ENCODE results near the gene CSDE1. TPM values are rescaled to one million over a fixed set of nuclear protein-coding genes. Genes with fewer than 3 reads are reported as not detected.

The CSDE1 gene
- total and polyA plus RNA-seq, 11 donors: 177 to 1,317 (median 871) TPM

- TF ChIP-seq CTCF (IDR thresholded peaks at IDR 0.05) (no peak), POLR2A (IDR thresholded peaks at IDR 0.05) (no peak)
- DNase-seq (no peak), ATAC-seq (no peak)
- H3K4me1 ChIP-seq: peaks cover 0 to 17% (median 4%) of the 10 kb centered on the region in 12 donors
- H3K36me3 ChIP-seq: no peaks in the 10 kb centered on the region
- H3K4me3 ChIP-seq: peak overlapping the region in 2 of 12 donors; percentile 73
- H3K9me3 ChIP-seq: no peaks in the 10 kb centered on the region
- intact Hi-C loops (cut with DNase I): loop anchor here in 3 of 10 donors (5.0 kb wide), 3 partner anchors 49 to 321 kb away; partner anchors contain the start of genes BCAS2 (in 1 of the 3) and NRAS (in 1 of the 3)
- H3K27me3 ChIP-seq: no peaks in the 10 kb centered on the region
- no peak overlapping the region for H3K27ac ChIP-seq
- WGBS, 4 donors: 83 to 92% (median 89%) methylated on average over 4 of the region's 4 CpGs
Measured at GRCh38 chr1:114668373-114668772, 89.4 kb downstream of the CSDE1 start.

GRCh38 chr1:114666954-114667353 is 90.8 kb downstream of the CSDE1 start:
- no peaks in the 10 kb centered on the region for H3K9me3 ChIP-seq
- DNase-seq: no peak
- TF ChIP-seq POLR2A (IDR thresholded peaks at IDR 0.05) (no peak), CTCF (IDR thresholded peaks at IDR 0.05) (no peak)
- WGBS, 4 donors: 90 to 94% (median 93%) methylated on average over 3 of the region's 3 CpGs
- no peaks in the 10 kb centered on the region for H3K27me3 ChIP-seq
- H3K27ac ChIP-seq: no peak overlapping the region
- intact Hi-C loops (cut with DNase I): loop anchor here in 3 of 10 donors (5.0 kb wide), 3 partner anchors 50 to 320 kb away; partner anchors contain the start of genes BCAS2 (in 1 of the 3) and NRAS (in 1 of the 3)
- H3K4me3 ChIP-seq: no peak overlapping the region
- H3K4me1 ChIP-seq: peaks cover 0 to 17% (median 4%) of the 10 kb centered on the region in 12 donors
- ATAC-seq: no peak
- H3K36me3 ChIP-seq: no peaks in the 10 kb centered on the region

Other genes with a start within 250 kb of the CSDE1 start
- 10 to 100 TPM; 12.1 to 30.8 (median 21.4) TPM for gene TRIM33, start 246.8 kb downstream of the CSDE1 start, total RNA-seq
- 1 to 10 TPM; 6.1 to 6.2 TPM for gene TRIM33, start 246.8 kb downstream of the CSDE1 start, polyA plus RNA-seq
- 10 to 100 TPM; 28.7 to 41.6 (median 34.4) TPM for gene BCAS2, start 176.4 kb downstream of the CSDE1 start, total RNA-seq
- gene BCAS2, start 176.4 kb downstream of the CSDE1 start, polyA plus RNA-seq: 10 to 100 TPM; 18.6 to 44.4 TPM
- gene DENND2C, start 87.9 kb downstream of the CSDE1 start, total RNA-seq: 1 to 10 TPM; 2.1 to 4.1 (median 3.2) TPM
- gene DENND2C, start 87.9 kb downstream of the CSDE1 start, polyA plus RNA-seq: 1 to 10 TPM; 1.6 to 2.1 TPM
- gene AMPD1, start 62.4 kb downstream of the CSDE1 start, total RNA-seq: not detected
- not detected for gene AMPD1, start 62.4 kb downstream of the CSDE1 start, polyA plus RNA-seq
- gene NRAS, start 41.2 kb downstream of the CSDE1 start, total RNA-seq: 10 to 100 TPM in 5 of 9 donors, 1 to 10 TPM in 4; 7.1 to 25.7 (median 10.2) TPM
- 10 to 100 TPM in 1 of 2 donors, 1 to 10 TPM in 1; 4.2 to 19.1 TPM for gene NRAS, start 41.2 kb downstream of the CSDE1 start, polyA plus RNA-seq
- 10 to 100 TPM; 22.1 to 41.7 (median 34.2) TPM for gene SIKE1, start 22.7 kb upstream of the CSDE1 start, total RNA-seq
- 10 to 100 TPM; 20.4 to 29.0 TPM for gene SIKE1, start 22.7 kb upstream of the CSDE1 start, polyA plus RNA-seq
- gene SYCP1, start 96.9 kb upstream of the CSDE1 start, total RNA-seq: not detected
- gene SYCP1, start 96.9 kb upstream of the CSDE1 start, polyA plus RNA-seq: not detected

All from heart left ventricle (tissue), 16 donors.